ENCODE data around the gene PPP2R1B.
"Not testable (repeated sequence)": the region's sequence is repeated elsewhere in the genome, so short reads cannot be mapped to it uniquely, and the experiment has no call there.

The PPP2R1B gene

GRCh38 chr11:111785886-111786412 lies 19.8 kb upstream of the PPP2R1B start:
- Histone ChIP-seq H4K20me1 (ENCODE audit: insufficient read depth, low read length) (no peaks in the 10 kb centered on the region), H3K4me2 (ENCODE audit: insufficient read depth, low read length) (no peak overlapping the region), H3K36me3 (ENCODE audit: insufficient read depth, low read length) (peaks cover 24% of the 10 kb centered on the region), H3K79me2 (ENCODE audit: insufficient read depth, low read length) (no peaks in the 10 kb centered on the region), H3K4me3 (ENCODE audit: low read depth in 1 of 2, low read length in 2 of 2) (no peak overlapping the region), H3K9ac (ENCODE audit: low read depth, low read length) (no peak overlapping the region), H3K4me1 (ENCODE audit: insufficient read depth, low read length) (no peaks in the 10 kb centered on the region), H3K9me3 (ENCODE audit: insufficient read depth, low read length, severe bottlenecking) (no peaks in the 10 kb centered on the region), H3K27ac (ENCODE audit: low read length) (no peak overlapping the region), H2AFZ (ENCODE audit: low read depth, low read length) (no peak overlapping the region), H3K27me3 (ENCODE audit: insufficient read depth, low read length, poor library complexity) (no peaks in the 10 kb centered on the region)
- DNase-seq: no peak
- no peak for ATAC-seq (ENCODE audit: insufficient read depth, low read depth)
- TF ChIP-seq, protein P1, sequence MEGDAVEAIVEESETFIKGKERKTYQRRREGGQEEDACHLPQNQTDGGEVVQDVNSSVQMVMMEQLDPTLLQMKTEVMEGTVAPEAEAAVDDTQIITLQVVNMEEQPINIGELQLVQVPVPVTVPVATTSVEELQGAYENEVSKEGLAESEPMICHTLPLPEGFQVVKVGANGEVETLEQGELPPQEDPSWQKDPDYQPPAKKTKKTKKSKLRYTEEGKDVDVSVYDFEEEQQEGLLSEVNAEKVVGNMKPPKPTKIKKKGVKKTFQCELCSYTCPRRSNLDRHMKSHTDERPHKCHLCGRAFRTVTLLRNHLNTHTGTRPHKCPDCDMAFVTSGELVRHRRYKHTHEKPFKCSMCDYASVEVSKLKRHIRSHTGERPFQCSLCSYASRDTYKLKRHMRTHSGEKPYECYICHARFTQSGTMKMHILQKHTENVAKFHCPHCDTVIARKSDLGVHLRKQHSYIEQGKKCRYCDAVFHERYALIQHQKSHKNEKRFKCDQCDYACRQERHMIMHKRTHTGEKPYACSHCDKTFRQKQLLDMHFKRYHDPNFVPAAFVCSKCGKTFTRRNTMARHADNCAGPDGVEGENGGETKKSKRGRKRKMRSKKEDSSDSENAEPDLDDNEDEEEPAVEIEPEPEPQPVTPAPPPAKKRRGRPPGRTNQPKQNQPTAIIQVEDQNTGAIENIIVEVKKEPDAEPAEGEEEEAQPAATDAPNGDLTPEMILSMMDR (IDR thresholded peaks at IDR 0.05; ENCODE audit: borderline replicate concordance, extremely low read depth, low read length, poor library complexity, severe bottlenecking): no peak
- no peak for TF ChIP-seq EZH2 (IDR thresholded peaks at IDR 0.05; ENCODE audit: borderline replicate concordance, low read depth, low read length, severe bottlenecking)

GRCh38 chr11:111785076-111785475 lies 18.9 kb upstream of the PPP2R1B start:
- no peak overlapping the region for H2AFZ ChIP-seq (ENCODE audit: low read depth, low read length)
- H3K27ac ChIP-seq (ENCODE audit: low read length): no peak overlapping the region
- H3K79me2 ChIP-seq (ENCODE audit: insufficient read depth, low read length): no peaks in the 10 kb centered on the region
- H4K20me1 ChIP-seq (ENCODE audit: insufficient read depth, low read length): no peaks in the 10 kb centered on the region
- H3K36me3 ChIP-seq (ENCODE audit: insufficient read depth, low read length): peaks cover 24% of the 10 kb centered on the region
- no peak overlapping the region for H3K4me3 ChIP-seq (ENCODE audit: low read depth in 1 of 2, low read length in 2 of 2)
- no peak overlapping the region for H3K4me2 ChIP-seq (ENCODE audit: insufficient read depth, low read length)
- H3K27me3 ChIP-seq (ENCODE audit: insufficient read depth, low read length, poor library complexity): no peaks in the 10 kb centered on the region
- no peak for DNase-seq
- H3K9ac ChIP-seq (ENCODE audit: low read depth, low read length): no peak overlapping the region
- H3K4me1 ChIP-seq (ENCODE audit: insufficient read depth, low read length): no peaks in the 10 kb centered on the region
- TF ChIP-seq, protein P1 (IDR thresholded peaks at IDR 0.05; ENCODE audit: borderline replicate concordance, extremely low read depth, low read length, poor library complexity, severe bottlenecking): no peak
- TF ChIP-seq EZH2 (IDR thresholded peaks at IDR 0.05; ENCODE audit: borderline replicate concordance, low read depth, low read length, severe bottlenecking): no peak
- ATAC-seq (ENCODE audit: insufficient read depth, low read depth): no peak
- no peaks in the 10 kb centered on the region for H3K9me3 ChIP-seq (ENCODE audit: insufficient read depth, low read length, severe bottlenecking)

- not testable (repeated sequence) for DNase-seq; H3K9me3 ChIP-seq (ENCODE audit: insufficient read depth, low read length, severe bottlenecking); H2AFZ ChIP-seq (ENCODE audit: low read depth, low read length); H4K20me1 ChIP-seq (ENCODE audit: insufficient read depth, low read length); H3K4me2 ChIP-seq (ENCODE audit: insufficient read depth, low read length); H3K4me3 ChIP-seq (ENCODE audit: low read depth in 1 of 2, low read length in 2 of 2); H3K27me3 ChIP-seq (ENCODE audit: insufficient read depth, low read length, poor library complexity); H3K4me1 ChIP-seq (ENCODE audit: insufficient read depth, low read length); H3K79me2 ChIP-seq (ENCODE audit: insufficient read depth, low read length); H3K9ac ChIP-seq (ENCODE audit: low read depth, low read length); ATAC-seq (ENCODE audit: insufficient read depth, low read depth); H3K27ac ChIP-seq (ENCODE audit: low read length)
- H3K36me3 ChIP-seq (ENCODE audit: insufficient read depth, low read length): peaks cover 24% of the 10 kb centered on the region
Observed at GRCh38 chr11:111784311-111784710, 18.1 kb upstream of the PPP2R1B start.

GRCh38 chr11:111782109-111782741 lies 16.0 kb upstream of the PPP2R1B start:
- ATAC-seq (ENCODE audit: insufficient read depth, low read depth) (no peak), DNase-seq (no peak)
- H4K20me1 ChIP-seq (ENCODE audit: insufficient read depth, low read length): no peaks in the 10 kb centered on the region
- no peak for TF ChIP-seq EZH2 (IDR thresholded peaks at IDR 0.05; ENCODE audit: borderline replicate concordance, low read depth, low read length, severe bottlenecking)
- TF ChIP-seq, protein P1 (IDR thresholded peaks at IDR 0.05; ENCODE audit: borderline replicate concordance, extremely low read depth, low read length, poor library complexity, severe bottlenecking): no peak
- H3K27me3 ChIP-seq (ENCODE audit: insufficient read depth, low read length, poor library complexity): no peaks in the 10 kb centered on the region
- H3K9me3 ChIP-seq (ENCODE audit: insufficient read depth, low read length, severe bottlenecking): no peaks in the 10 kb centered on the region
- no peaks in the 10 kb centered on the region for H3K4me1 ChIP-seq (ENCODE audit: insufficient read depth, low read length)
- no peak overlapping the region for H3K9ac ChIP-seq (ENCODE audit: low read depth, low read length)
- peaks cover 24% of the 10 kb centered on the region for H3K36me3 ChIP-seq (ENCODE audit: insufficient read depth, low read length)
- no peak overlapping the region for H3K4me2 ChIP-seq (ENCODE audit: insufficient read depth, low read length)
- H3K79me2 ChIP-seq (ENCODE audit: insufficient read depth, low read length): no peaks in the 10 kb centered on the region
- no peak overlapping the region for H2AFZ ChIP-seq (ENCODE audit: low read depth, low read length)
- H3K27ac ChIP-seq (ENCODE audit: low read length): no peak overlapping the region
- no peak overlapping the region for H3K4me3 ChIP-seq (ENCODE audit: low read depth in 1 of 2, low read length in 2 of 2)

Measured in DND-41 (cell line).